ENCODE results near the gene CYP8B1. TPM values are rescaled to one million over a fixed set of nuclear protein-coding genes. Genes with fewer than 3 reads are reported as not detected.

The CYP8B1 gene
- total and polyA plus RNA-seq, 2 of the 13 experiments (the other 11 are each of a cell fraction or from before 2014, with no cell fraction given) = 0.58 to 2.0 TPM

GRCh38 chr3:42880601-42881451 lies 5.1 kb upstream of the CYP8B1 start (continued):
- TF ChIP-seq BRD4 (CRISPR knock-in tag; IDR thresholded peaks at IDR 0.05) (peak; percentile 14; the same call in 1 of the 2 replicates), HOXA9 (CRISPR knock-in tag; IDR thresholded peaks at IDR 0.05; ENCODE audit: borderline replicate concordance) (no peak), ZNF83 (CRISPR knock-in tag; IDR thresholded peaks at IDR 0.05; ENCODE audit: borderline replicate concordance) (no peak), RAD51 (IDR thresholded peaks at IDR 0.05; ENCODE audit: borderline replicate concordance) (no peak), CREM (IDR thresholded peaks at IDR 0.05) (no peak), CREM (CRISPR knock-in tag; IDR thresholded peaks at IDR 0.05) (no peak), KDM1A (CRISPR knock-in tag; IDR thresholded peaks at IDR 0.05) (no peak), LCORL (IDR thresholded peaks at IDR 0.05) (no peak), LCORL (CRISPR knock-in tag; IDR thresholded peaks at IDR 0.05) (no peak), GRHL1 (CRISPR knock-in tag; conservative IDR thresholded peaks at IDR 0.05) (no peak), ZNF790 (CRISPR knock-in tag; IDR thresholded peaks at IDR 0.05; ENCODE audit: borderline replicate concordance) (no peak), ZNF766 (CRISPR knock-in tag; IDR thresholded peaks at IDR 0.05; ENCODE audit: borderline replicate concordance) (no peak), ZFP37 (CRISPR knock-in tag; IDR thresholded peaks at IDR 0.05; ENCODE audit: borderline replicate concordance) (no peak; the same call in 1 of the 2 replicates), KDM6A (CRISPR knock-in tag; IDR thresholded peaks at IDR 0.05; ENCODE audit: low read depth) (no peak), ZBTB43 (CRISPR knock-in tag; conservative IDR thresholded peaks at IDR 0.05) (no peak), ZFP36L1 (CRISPR knock-in tag; IDR thresholded peaks at IDR 0.05) (no peak), CREB3 (CRISPR knock-in tag; IDR thresholded peaks at IDR 0.05) (no peak), GTF3A (CRISPR knock-in tag; conservative IDR thresholded peaks at IDR 0.05) (no peak), NR2F1 (CRISPR knock-in tag; IDR thresholded peaks at IDR 0.05) (no peak), HMG20A (CRISPR knock-in tag; IDR thresholded peaks at IDR 0.05; ENCODE audit: borderline replicate concordance) (no peak; the same call in 1 of the 2 replicates), BATF2 (CRISPR knock-in tag; IDR thresholded peaks at IDR 0.05) (no peak), ATF6 (CRISPR knock-in tag; conservative IDR thresholded peaks at IDR 0.05) (no peak), ZNF326 (CRISPR knock-in tag; IDR thresholded peaks at IDR 0.05; ENCODE audit: borderline replicate concordance) (no peak)

Measured in HepG2 (cell line).